Mucosa of stomach (tissue), 1 donor: ENCODE results near the gene SSX4.
"Not testable (repeated sequence)": the region's sequence is repeated elsewhere in the genome, so short reads cannot be mapped to it uniquely, and the experiment has no call there.

Source experiments
- H3K27me3 ChIP-seq: one replicate; pipeline ENCODE4 v1.7.0; 2013; ENCODE audit warnings: mild to moderate bottlenecking, low read length; ENCODE audit not compliant: control insufficient read depth, insufficient read depth
- H3K36me3 ChIP-seq: one replicate; pipeline ENCODE4 v1.7.0; 2013; ENCODE audit warnings: low read length; ENCODE audit not compliant: control insufficient read depth, insufficient read depth
- H3K4me1 ChIP-seq: one replicate; pipeline ENCODE4 v1.7.0; 2013; ENCODE audit warnings: mild to moderate bottlenecking, low read length; ENCODE audit not compliant: control insufficient read depth, insufficient read depth
- H3K4me3 ChIP-seq: one replicate; pipeline ENCODE4 v1.7.0; 2013; ENCODE audit warnings: low read length
- H3K9ac ChIP-seq: one replicate; pipeline ENCODE4 v1.7.0; 2013; ENCODE audit warnings: mild to moderate bottlenecking, low read length, moderate library complexity
- H3K9me3 ChIP-seq: one replicate; pipeline ENCODE4 v1.7.0; 2013; ENCODE audit warnings: mild to moderate bottlenecking, low read length, moderate library complexity; ENCODE audit not compliant: control insufficient read depth
- donor health status: Pancreatic carcinoma.

Gene SSX4

GRCh38 chrX:48430166-48430565 is 46.8 kb downstream of the SSX4 start:
- not testable (repeated sequence) for H3K9me3 ChIP-seq, H3K27me3 ChIP-seq, H3K4me1 ChIP-seq, H3K4me3 ChIP-seq, H3K9ac ChIP-seq, H3K36me3 ChIP-seq

- H3K4me1 ChIP-seq, H3K36me3 ChIP-seq, H3K9me3 ChIP-seq, H3K4me3 ChIP-seq, H3K9ac ChIP-seq, H3K27me3 ChIP-seq: not testable (repeated sequence)
Observed at GRCh38 chrX:48433713-48434112, 50.4 kb downstream of the SSX4 start.
